Measurements from ENCODE around the gene UBR3. TPM values are rescaled to one million over a fixed set of nuclear protein-coding genes. Genes with fewer than 3 reads are reported as not detected.

UBR3 gene
- total RNA-seq, 4 donors from 2014 or later: 101 to 192 (median 114) TPM

DNA sequence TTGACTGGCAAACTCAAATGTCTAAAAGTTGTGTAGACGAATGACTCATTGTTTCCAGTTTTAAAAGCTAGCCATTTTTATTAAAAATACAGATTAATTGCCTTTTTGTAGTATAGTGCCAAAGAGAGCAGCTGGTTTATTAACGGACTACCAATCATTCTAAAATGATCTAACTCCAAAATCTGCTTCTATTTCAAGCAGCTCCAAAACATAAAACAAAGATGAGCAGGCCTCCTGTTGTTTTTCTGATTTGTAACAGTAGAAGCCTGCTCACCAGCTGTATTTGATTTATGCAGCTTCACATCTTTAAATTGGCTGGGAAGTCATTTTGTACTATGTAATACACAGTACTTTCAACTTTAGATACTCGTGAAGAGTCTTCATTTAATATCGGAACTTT is 171.8 kb downstream of the UBR3 start:
- H3K27ac ChIP-seq: no peak overlapping the region
- H3K36me3 ChIP-seq: peaks cover 15 to 19% of the 10 kb centered on the region in 2 donors

DNA sequence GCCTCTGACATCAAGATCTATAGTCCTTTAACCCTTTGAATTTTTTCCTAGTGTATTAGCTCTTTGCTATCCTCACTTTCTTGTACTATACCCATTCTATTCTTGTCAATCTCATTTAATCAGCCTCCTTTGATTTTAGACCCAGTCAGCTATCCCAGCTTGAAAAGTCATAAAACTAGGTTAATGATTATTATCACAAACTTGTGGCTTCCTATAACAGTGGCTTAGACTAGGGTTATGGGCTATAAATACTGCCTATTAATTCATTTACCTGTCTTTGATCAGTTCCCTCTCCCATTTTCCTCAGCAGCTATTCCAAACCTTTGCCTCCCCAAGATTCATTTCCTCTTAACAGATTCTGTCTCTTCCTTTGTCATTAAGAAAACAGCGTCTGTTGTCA is 174.8 kb downstream of the UBR3 start:
- no peaks in the 10 kb centered on the region for H3K4me1 ChIP-seq
- no peaks in the 10 kb centered on the region for H3K9me3 ChIP-seq
- no peak overlapping the region for H3K4me3 ChIP-seq (replicated peaks in 1 of 3)
- no peak for DNase-seq
- WGBS, 2 donors: 85 to 93% methylated on average over 1 of the region's 1 CpG
- peaks cover 15 to 19% of the 10 kb centered on the region in 2 donors for H3K36me3 ChIP-seq
- no peak for TF ChIP-seq POLR2A (IDR thresholded peaks at IDR 0.05)
- TF ChIP-seq, protein P1, sequence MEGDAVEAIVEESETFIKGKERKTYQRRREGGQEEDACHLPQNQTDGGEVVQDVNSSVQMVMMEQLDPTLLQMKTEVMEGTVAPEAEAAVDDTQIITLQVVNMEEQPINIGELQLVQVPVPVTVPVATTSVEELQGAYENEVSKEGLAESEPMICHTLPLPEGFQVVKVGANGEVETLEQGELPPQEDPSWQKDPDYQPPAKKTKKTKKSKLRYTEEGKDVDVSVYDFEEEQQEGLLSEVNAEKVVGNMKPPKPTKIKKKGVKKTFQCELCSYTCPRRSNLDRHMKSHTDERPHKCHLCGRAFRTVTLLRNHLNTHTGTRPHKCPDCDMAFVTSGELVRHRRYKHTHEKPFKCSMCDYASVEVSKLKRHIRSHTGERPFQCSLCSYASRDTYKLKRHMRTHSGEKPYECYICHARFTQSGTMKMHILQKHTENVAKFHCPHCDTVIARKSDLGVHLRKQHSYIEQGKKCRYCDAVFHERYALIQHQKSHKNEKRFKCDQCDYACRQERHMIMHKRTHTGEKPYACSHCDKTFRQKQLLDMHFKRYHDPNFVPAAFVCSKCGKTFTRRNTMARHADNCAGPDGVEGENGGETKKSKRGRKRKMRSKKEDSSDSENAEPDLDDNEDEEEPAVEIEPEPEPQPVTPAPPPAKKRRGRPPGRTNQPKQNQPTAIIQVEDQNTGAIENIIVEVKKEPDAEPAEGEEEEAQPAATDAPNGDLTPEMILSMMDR (IDR thresholded peaks at IDR 0.05): no peak
- intact Hi-C loops (cut with DNase I): no loop called here
- H3K27me3 ChIP-seq: no peaks in the 10 kb centered on the region
- H3K27ac ChIP-seq: no peak overlapping the region

More for the DNA sequence above, 171.8 kb downstream of the UBR3 start:
- Histone ChIP-seq H3K4me1 (no peaks in the 10 kb centered on the region), H3K4me3 (replicated peaks in 1 of 3) (no peak overlapping the region), H3K9me3 (no peaks in the 10 kb centered on the region), H3K27me3 (no peaks in the 10 kb centered on the region)
- WGBS, 2 donors: 84 to 93% methylated on average over 4 of the region's 4 CpGs
- DNase-seq: no peak
- TF ChIP-seq POLR2A (IDR thresholded peaks at IDR 0.05): no peak
- TF ChIP-seq, protein P1 (IDR thresholded peaks at IDR 0.05): no peak
- intact Hi-C loops (cut with DNase I): no loop called here

DNA sequence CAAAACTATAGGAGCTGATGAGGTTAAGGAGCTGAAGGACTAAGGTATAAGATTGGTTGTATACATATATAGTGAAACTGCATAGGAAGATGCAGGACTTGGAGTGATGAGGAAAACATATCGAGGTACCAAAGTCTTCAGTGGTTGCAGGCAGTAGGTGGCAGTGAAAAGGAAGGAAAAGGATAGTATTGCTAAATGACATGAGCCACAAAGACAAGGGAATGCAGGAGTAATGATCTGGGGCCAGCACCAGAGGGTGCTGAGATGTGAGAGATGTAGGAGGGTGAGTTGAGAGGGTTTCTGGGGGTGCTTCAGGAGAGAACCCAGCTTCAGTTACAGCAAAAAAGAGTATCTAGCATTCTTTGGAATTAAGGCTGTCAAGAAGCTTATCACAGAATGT is 178.4 kb downstream of the UBR3 start:
- Histone ChIP-seq H3K27me3 (no peaks in the 10 kb centered on the region), H3K4me3 (replicated peaks in 1 of 3) (no peak overlapping the region), H3K27ac (no peak overlapping the region), H3K9me3 (no peaks in the 10 kb centered on the region), H3K36me3 (peaks cover 12 to 13% of the 10 kb centered on the region in 2 donors), H3K4me1 (no peaks in the 10 kb centered on the region)
- WGBS, 2 donors: 60 to 77% methylated on average over 1 of the region's 1 CpG
- TF ChIP-seq, protein P1 (IDR thresholded peaks at IDR 0.05): no peak
- no peak for TF ChIP-seq POLR2A (IDR thresholded peaks at IDR 0.05)
- intact Hi-C loops (cut with DNase I): no loop called here
- no peak for DNase-seq

DNA sequence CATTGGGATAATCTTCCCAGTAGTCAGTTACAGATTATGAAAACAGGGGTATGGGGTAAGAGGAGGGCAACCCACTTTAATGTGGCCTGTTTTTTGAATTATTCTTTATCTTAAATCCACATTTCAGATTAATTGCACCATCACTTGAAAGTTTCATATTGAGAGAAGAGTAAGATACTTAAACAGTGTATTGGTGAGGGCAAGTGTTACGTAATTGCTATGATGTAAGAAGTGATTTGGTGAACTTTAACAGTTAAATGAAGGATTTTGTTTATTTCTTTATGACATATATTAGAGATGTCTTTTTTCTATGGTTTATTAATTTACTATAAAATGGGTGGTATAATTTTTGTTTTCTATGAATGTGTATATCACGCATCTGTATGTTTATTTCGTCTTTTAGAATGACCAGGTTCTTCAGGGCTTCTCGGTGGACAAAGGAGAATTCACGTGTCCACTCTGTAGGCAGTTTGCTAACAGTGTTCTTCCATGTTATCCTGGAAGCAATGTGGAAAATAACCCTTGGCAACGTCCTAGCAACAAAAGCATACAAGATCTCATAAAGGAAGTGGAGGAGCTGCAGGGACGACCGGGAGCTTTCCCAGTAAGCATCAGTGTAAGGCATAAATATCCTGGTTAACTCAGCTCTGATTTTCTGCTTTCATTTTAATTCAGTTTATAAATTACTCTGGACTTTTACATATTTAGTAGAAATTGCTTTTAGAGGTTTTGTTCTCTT is 179.5 kb downstream of the UBR3 start:
- H3K4me1 ChIP-seq: no peaks in the 10 kb centered on the region
- H3K9me3 ChIP-seq: no peaks in the 10 kb centered on the region
- DNase-seq: no peak
- no peak overlapping the region for H3K27ac ChIP-seq
- intact Hi-C loops (cut with DNase I): no loop called here
- no peaks in the 10 kb centered on the region for H3K27me3 ChIP-seq
- H3K36me3 ChIP-seq: peaks cover 7 to 12% of the 10 kb centered on the region in 2 donors
- TF ChIP-seq POLR2A (IDR thresholded peaks at IDR 0.05): no peak
- TF ChIP-seq, protein P1 (IDR thresholded peaks at IDR 0.05): no peak
- H3K4me3 ChIP-seq (replicated peaks in 1 of 3): no peak overlapping the region
- 86 to 87% methylated on average over 8 of the region's 8 CpGs for WGBS, 2 donors

DNA sequence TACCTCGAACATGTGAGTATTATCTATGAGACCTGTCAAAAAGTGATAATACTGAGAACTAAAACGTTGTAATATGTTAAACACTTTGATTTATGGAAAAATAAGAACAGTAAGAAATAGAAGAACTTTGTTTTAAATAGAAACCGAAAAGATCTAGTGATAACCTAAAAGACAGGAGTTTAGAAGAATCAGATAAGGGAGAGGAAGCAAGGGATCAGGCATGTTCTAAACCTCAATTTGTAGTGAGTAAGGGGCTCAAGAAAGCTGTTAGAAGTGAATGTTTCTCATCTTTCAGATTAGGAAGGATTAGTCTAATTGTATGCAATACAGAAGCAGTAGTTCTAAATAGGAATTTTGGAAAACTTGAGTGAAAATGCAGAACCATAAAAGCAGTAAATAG is 182.0 kb downstream of the UBR3 start:
- no peaks in the 10 kb centered on the region for H3K27me3 ChIP-seq
- no peaks in the 10 kb centered on the region for H3K4me1 ChIP-seq
- intact Hi-C loops (cut with DNase I): no loop called here
- no peaks in the 10 kb centered on the region for H3K9me3 ChIP-seq
- DNase-seq: no peak
- 82 to 83% methylated on average over 3 of the region's 3 CpGs for WGBS, 2 donors
- TF ChIP-seq, protein P1 (IDR thresholded peaks at IDR 0.05): no peak
- no peak for TF ChIP-seq POLR2A (IDR thresholded peaks at IDR 0.05)
- no peak overlapping the region for H3K27ac ChIP-seq
- H3K36me3 ChIP-seq: peaks cover 0 to 3% of the 10 kb centered on the region in 2 donors
- no peak overlapping the region for H3K4me3 ChIP-seq (replicated peaks in 1 of 3)
